Fibroblast of villous mesenchyme (primary cell): ENCODE data around the gene WDR64. TPM values are rescaled to one million over a fixed set of nuclear protein-coding genes. Genes with fewer than 3 reads are reported as not detected.

Source experiments
- DNase-seq: peaks from one replicate; pipeline ENCODE4 v3.0.0-alpha.2; 2010; ENCODE audit warnings: low read depth
- H3K4me3 ChIP-seq: 2 replicates; pipeline ENCODE4 v1.5.1; 2011; ENCODE audit warnings: low read depth, mild to moderate bottlenecking, low read length
- total RNA-seq: library from RNA; depleted of rRNA; stranded (reverse); fragments of >200 nt; gene quantifications from 2 replicates; pipeline ENCODE4 v1.2.3, GENCODE V29; 2012
- TF ChIP-seq, protein P1 (sequence below): IDR thresholded peaks from 2 replicates; pipeline ENCODE4 v1.5.1; 2012; ENCODE audit warnings: low read depth, mild to moderate bottlenecking, low read length; ENCODE audit not compliant: insufficient read depth

Gene WDR64
- total RNA-seq, 1 donor = not detected

DNA sequence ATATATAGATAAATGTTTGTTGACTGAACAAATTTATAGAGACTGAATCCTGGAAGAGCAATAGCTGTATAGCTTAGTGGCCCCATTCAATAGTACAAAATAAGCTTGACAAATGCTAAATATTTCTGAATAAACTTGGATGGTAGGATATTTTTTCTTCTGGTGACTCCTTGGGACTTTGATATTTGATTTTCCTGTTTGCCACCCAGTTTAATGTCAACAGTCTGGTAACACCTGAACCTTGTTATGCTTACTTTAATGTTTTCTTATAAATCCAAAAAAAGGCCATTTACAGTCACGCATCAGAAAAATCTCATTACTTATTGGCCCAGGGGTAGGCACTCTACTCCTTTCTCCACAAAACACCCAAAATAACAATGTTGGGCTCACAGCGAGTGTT, 30.8 kb downstream of the WDR64 start:
- H3K4me3 ChIP-seq = no peak overlapping the region
- TF ChIP-seq, protein P1, sequence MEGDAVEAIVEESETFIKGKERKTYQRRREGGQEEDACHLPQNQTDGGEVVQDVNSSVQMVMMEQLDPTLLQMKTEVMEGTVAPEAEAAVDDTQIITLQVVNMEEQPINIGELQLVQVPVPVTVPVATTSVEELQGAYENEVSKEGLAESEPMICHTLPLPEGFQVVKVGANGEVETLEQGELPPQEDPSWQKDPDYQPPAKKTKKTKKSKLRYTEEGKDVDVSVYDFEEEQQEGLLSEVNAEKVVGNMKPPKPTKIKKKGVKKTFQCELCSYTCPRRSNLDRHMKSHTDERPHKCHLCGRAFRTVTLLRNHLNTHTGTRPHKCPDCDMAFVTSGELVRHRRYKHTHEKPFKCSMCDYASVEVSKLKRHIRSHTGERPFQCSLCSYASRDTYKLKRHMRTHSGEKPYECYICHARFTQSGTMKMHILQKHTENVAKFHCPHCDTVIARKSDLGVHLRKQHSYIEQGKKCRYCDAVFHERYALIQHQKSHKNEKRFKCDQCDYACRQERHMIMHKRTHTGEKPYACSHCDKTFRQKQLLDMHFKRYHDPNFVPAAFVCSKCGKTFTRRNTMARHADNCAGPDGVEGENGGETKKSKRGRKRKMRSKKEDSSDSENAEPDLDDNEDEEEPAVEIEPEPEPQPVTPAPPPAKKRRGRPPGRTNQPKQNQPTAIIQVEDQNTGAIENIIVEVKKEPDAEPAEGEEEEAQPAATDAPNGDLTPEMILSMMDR = no peak
- no peak for DNase-seq

DNA sequence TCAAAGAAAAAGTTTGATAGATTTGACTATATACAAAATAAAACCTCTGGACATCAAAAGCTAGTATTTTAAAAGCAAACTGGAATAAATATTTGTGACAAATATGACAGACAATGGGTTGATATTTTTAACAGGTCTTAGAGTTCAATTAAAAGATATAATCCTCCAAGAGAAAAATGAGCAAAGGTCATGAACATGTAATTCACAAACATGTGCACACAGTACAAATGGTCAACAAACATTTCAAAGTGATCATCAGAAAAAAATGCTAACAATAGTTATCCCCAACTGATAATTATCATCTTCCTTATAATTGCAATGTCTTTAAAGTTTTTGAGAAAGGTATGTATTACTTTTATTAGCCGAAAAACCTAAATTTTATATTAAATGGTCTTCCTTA, 32.0 kb downstream of the WDR64 start:
- TF ChIP-seq, protein P1 = no peak
- no peak for DNase-seq
- H3K4me3 ChIP-seq = no peak overlapping the region

DNA sequence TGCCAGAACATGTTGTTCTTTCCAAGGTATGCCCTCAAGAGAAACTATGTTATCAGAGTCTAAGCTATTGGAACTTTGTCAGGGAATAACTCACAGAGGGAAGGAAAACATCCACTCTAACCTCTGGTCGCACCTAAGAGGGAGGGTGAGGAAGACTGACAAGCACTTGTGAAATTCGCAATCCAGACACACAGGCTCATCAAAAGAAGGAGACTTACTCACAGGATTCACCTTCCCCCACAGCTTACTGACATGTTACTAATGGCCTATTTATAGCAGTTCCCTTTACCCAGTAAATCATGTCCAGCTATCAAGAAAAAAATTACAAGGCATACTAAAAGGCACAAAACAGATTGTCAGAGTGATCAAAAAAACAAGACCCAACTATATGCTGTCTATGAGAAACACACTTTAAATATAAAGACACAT, 36.9 kb downstream of the WDR64 start:
- H3K4me3 ChIP-seq = no peak overlapping the region
- peak; percentile 26 for DNase-seq
- TF ChIP-seq, protein P1 = no peak

DNA sequence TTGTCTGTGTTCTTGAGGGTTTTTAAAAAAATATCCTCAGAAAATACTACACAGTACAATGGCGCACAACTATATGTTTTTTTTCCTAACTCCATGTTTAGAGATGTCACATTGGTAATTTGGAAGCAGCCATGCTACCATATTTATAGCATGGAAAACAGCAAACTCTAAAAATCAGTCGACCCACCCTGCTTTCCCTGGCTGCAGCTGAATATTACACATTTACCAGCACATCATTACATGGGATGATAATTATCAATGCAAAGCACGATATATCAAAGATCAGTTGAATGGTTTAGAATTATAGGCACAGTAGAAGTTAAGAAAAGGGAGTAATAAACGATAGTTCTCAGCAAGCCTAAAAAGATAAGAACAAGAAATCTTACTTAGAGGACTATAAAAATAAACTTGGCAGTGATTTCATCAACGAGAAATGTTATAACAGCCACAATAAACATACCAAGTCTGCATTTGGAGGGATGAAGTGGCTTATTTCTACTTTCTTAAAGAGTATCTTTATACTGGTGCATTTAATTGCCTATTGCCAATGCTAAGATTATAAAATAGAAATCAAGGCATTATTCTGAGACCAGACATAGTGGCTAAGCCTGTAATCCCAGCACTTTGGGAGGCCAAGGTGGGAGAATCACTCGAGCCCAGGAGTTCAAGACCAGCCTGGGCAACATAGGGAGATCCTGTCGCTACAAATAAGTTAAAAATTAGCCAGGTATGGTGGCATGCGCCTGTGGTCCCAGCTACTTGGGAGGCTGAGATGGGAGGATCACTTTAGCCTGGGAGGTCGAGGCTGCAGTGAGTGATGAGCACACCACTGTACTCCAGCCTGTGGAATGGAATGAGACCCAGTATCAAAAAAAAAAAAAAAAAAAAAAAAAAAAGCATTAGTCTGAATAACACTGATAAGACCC, 43.4 kb downstream of the WDR64 start:
- TF ChIP-seq, protein P1 = no peak
- peak; percentile 43 for DNase-seq
- no peak overlapping the region for H3K4me3 ChIP-seq

DNA sequence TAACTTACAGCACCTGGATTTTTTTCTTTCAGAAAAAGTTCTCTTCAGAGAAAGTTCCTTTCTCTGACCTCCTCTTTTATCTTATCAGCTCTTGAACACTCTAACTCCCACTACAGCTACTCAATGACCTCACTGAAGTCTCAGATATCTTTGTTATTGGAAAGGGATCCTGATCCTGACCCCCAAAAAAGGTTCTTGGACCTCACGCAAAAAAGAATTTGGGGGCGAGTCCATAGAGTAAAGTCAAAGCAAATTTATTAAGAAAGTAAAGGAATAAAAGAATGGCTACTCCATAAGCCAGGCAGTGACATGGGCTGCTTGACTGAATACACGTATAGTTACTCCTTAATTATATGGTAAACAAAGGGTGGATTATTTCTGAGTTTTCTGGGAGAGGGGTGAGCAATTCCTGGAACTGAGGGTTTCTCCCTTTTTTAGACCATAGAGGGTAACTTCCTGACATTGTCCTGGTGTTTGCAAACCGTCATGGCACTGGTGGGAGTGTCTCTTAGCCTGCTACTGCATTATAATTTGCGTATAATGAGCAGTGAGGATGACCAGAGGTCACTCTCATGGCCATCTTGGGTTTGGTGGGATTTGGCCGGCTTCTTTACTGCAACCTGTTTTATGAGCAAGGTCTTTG, 44.2 kb downstream of the WDR64 start:
- TF ChIP-seq, protein P1 = no peak
- DNase-seq = no peak
- H3K4me3 ChIP-seq = no peak overlapping the region

DNA sequence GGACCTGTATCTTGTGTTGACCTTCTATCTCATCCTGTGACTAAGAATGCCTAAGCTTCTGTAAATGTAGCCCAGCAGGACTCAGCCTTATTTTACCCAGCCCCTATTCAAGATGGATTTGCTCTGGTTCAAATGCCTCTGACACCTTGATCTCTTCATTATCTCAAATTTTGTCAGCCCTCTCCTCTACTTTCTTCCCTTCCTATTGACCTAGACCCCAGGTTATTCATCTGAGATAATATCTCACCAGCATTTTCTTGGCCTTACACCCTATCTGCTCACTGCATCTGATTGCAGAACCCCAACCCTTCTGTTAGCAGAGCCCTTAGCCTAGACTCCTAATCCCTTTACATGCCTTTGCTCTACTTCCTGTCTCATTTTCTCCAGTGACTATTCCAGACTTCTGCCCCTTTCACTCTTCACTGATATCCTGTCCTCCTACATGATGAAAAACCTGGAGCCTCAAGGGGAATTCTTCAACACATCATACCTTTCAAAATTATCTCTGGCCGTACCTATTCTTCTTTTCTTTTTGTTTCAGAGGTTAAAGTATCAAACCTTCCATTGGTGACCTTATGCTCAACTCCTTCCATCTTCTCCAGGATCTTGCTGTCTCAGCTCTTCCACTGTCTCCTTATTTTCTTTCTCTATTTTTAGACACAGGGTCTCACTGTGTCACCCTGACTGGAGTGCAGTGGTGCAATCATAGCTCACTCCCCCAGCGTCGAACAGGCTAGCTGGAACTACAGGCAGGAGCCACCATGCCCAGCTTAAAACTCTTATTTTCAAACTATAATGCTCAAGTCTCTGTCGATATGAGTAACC, 44.9 kb downstream of the WDR64 start:
- TF ChIP-seq, protein P1 = no peak
- DNase-seq = no peak

More for the DNA sequence above, 44.9 kb downstream of the WDR64 start:
- no peak overlapping the region for H3K4me3 ChIP-seq
